GM18951 (cell line): ENCODE measurements around the gene DENND1A.

Experiments used
- POLR2A ChIP-seq: IDR thresholded peaks from 4 replicates; pipeline ENCODE4 v1.6.1; 2011; ENCODE audit warnings: mild to moderate bottlenecking; ENCODE audit not compliant: insufficient read length, insufficient read depth; ENCODE audit errors: extremely low read depth
- in situ Hi-C: fragments of 300-500 bp; cut with MboI; formaldehyde crosslinking; loops from one replicate; pipeline ENCODE4 v1.12.0; 2022; ENCODE audit warnings: low sequenced_read_pairs, mixed read lengths, inconsistent platforms; ENCODE audit not compliant: unreplicated experiment

DENND1A gene

DNA sequence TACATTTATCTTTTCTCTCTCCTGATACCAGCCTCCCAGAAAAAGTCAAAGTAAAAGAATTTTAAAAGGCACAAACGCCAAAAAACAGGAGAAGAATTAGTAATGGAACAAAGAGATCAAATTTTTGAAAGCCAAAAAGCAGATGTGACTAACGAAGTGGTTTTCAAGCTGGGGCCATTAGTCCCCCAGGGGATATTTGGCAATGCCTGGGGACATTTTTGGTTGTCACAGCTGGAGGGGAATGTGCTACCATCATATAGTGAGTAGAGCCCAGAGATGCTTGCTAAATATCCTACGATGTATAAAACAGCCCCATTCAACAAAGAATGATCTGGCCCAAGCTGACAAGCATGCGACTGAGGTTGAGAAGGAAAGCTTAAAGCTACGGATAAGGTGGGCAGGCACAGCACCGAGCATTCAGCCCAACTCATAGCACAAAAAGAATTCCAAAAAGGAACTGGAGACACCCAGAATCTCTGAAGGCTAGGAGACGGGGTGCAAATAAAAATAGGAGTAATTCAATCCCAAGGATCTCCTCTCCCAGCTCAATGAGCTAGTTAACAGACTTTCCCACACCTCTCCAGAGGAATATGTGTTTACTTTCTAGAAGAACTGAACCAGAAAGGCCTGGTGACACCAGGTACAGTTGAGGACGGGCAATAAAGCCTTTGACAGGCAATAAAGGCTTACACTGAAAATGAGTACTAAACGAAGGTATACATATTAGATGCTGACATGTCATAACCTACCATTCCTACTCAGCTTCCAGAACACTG is 269.0 kb downstream of the DENND1A start:
- no peak for TF ChIP-seq POLR2A
- in situ Hi-C loops: no loop called here

- in situ Hi-C loops: no loop called here
- TF ChIP-seq POLR2A: no peak
These were observed 270.6 kb downstream of the DENND1A start for GRCh38 chr9:123659358-123659757.

- in situ Hi-C loops: no loop called here
- TF ChIP-seq POLR2A: no peak
These were observed 271.1 kb downstream of the DENND1A start for GRCh38 chr9:123658792-123659191.

GRCh38 chr9:123657941-123658340 is 272.0 kb downstream of the DENND1A start:
- in situ Hi-C loops: no loop called here
- TF ChIP-seq POLR2A: no peak

DNA sequence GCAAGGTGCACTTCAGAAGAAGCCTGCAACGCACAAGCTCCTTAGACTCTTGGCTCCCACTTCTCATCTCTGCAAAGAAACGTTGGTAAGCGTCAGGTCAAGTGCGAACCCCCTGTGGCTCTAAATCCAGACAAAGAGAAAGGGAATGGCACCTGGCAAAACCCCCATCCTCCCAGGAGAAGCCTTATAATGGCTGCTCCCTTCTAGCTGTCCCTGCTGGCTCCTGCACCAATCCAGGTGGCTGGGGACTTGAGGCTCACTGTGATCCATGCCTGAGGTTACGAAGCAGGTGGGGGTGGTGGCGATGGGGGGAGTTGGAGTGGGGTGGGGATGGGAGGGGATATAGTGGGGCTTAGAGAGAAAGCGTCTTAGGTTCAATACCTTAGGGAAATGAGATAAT is 272.8 kb downstream of the DENND1A start:
- TF ChIP-seq POLR2A: no peak
- in situ Hi-C loops: no loop called here

GRCh38 chr9:123656565-123656964 is 273.4 kb downstream of the DENND1A start:
- no peak for TF ChIP-seq POLR2A
- in situ Hi-C loops: no loop called here

- TF ChIP-seq POLR2A: no peak
- in situ Hi-C loops: no loop called here
These were observed 274.1 kb downstream of the DENND1A start for GRCh38 chr9:123655681-123656423.

DNA sequence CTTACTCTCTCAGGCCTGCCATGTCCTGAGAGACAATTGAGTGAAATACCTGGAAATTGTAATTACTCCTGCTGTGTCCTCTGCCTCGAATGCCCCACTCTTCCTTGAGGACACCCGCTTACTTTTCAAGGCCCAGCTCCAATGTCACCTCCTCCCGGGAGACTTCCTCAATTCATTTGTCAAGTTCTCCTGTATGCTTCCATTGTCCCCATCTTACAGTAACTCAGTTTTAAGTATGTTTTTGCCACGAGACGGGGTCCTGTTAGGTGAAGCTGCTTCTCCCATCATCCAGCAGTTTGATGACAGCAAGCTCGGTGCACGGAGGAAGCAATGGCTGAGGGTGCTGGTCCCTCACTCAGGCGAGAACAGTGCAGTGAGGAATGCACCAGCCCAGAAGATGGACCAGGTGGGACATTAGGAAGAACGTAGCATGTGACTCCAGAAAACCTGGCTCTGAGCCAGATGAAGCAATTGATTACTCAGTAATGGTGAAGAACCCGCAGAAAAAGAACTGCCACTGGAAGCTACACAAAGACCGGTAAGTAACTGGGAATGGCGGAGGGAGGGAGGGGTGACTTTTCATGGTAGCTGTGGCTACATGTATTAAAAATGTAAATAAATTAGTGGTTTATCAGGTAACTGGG is 274.8 kb downstream of the DENND1A start:
- in situ Hi-C loops: no loop called here
- TF ChIP-seq POLR2A: no peak

DNA sequence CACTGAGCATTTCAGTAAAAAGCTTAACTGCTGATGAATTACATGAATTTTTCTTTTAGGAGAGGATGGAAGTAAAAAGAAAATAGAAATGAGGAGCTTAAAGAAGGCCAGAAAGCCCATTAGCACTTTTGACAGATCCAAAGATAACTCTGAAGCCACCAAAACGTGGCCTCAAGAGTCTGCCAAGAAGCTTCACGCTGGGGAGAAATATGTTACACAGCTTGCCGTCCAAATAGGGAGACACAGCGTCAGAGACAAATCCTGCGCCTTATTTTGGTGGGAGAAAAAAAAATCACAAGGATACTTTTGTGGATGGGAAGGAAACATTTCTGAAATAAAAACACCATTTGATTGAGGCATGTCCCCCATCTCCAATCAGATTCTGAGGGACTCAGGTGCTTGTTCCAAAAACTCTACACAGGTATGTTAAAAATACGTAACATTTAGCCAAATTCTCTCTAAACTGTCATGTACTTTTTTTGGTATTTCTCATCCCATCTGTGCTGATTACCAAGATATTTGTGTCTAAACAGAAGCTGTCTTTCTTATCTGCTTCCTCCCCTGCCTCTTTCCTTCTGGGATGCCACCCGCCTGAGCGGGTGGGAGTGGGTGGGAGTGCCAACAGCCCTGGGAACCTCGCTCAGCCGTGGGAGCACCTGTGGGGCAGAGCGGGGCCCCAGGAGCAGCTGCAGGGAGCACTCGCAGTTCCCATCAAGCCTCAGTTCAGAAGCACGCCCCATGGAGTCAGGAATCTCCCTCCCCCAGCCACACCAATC is 275.5 kb downstream of the DENND1A start:
- in situ Hi-C loops: no loop called here
- no peak for TF ChIP-seq POLR2A

- in situ Hi-C loops: no loop called here
- no peak for TF ChIP-seq POLR2A
These were observed 277.5 kb downstream of the DENND1A start for GRCh38 chr9:123652416-123652815.

- in situ Hi-C loops: no loop called here
- no peak for TF ChIP-seq POLR2A
These were observed 278.1 kb downstream of the DENND1A start for GRCh38 chr9:123651871-123652270.

- in situ Hi-C loops: no loop called here
- no peak for TF ChIP-seq POLR2A
These were observed 278.7 kb downstream of the DENND1A start for GRCh38 chr9:123651273-123651672.

DNA sequence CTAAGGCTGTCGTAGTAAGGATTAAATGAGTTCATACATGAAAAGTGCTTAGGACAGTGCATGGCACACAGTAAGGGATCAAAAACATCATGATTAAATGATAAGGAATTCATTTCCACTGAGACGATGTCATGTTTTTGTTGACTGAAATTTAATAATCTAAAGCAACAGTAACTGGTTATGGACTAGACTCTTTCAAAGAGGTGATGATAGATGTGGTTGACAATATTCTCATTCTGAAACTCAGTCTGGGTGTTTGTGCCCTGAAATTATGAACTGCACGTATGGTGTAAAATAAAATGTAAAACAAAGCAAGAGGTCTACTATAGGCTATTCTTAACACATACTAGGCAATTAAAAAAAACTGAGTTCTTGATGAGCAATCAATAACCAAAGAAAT is 280.0 kb downstream of the DENND1A start:
- no peak for TF ChIP-seq POLR2A
- in situ Hi-C loops: no loop called here
